ENCODE measurements around the gene GSKIP. TPM values are rescaled to one million over a fixed set of nuclear protein-coding genes. Genes with fewer than 3 reads are reported as not detected.
"Not testable (repeated sequence)": the region's sequence is repeated elsewhere in the genome, so short reads cannot be mapped to it uniquely, and the experiment has no call there.

Gene GSKIP
- total RNA-seq, 1 donor from 2014 or later = 15.6 TPM

- TF ChIP-seq CTCF (IDR thresholded peaks at IDR 0.05) = no peak
- peaks cover 28% of the 10 kb centered on the region for H3K36me3 Mint-ChIP-seq (ENCODE audit: unreplicated experiment)
- DNase-seq (ENCODE audit: extremely low spot score, unreplicated experiment) = no peak
- peak overlapping the region; percentile 54 for H3K27ac Mint-ChIP-seq (ENCODE audit: unreplicated experiment)
- no peak overlapping the region for H3K4me3 Mint-ChIP-seq (ENCODE audit: unreplicated experiment)
- peaks cover 11% of the 10 kb centered on the region for H3K4me1 Mint-ChIP-seq (ENCODE audit: unreplicated experiment)
- peaks cover 6% of the 10 kb centered on the region for H3K9me3 Mint-ChIP-seq (ENCODE audit: unreplicated experiment)
- no peaks in the 10 kb centered on the region for H3K27me3 Mint-ChIP-seq (ENCODE audit: unreplicated experiment)
Measured at GRCh38 chr14:96338551-96338950, 24.8 kb upstream of the GSKIP start.

GRCh38 chr14:96341323-96341722 lies 22.0 kb upstream of the GSKIP start:
- Mint-ChIP-seq H3K4me3 (ENCODE audit: unreplicated experiment) (no peak overlapping the region), H3K9me3 (ENCODE audit: unreplicated experiment) (peaks cover 6% of the 10 kb centered on the region), H3K4me1 (ENCODE audit: unreplicated experiment) (peaks cover 13% of the 10 kb centered on the region), H3K36me3 (ENCODE audit: unreplicated experiment) (peaks cover 20% of the 10 kb centered on the region), H3K27ac (ENCODE audit: unreplicated experiment) (no peak overlapping the region), H3K27me3 (ENCODE audit: unreplicated experiment) (no peaks in the 10 kb centered on the region)
- TF ChIP-seq CTCF (IDR thresholded peaks at IDR 0.05) = no peak
- no peak for DNase-seq (ENCODE audit: extremely low spot score, unreplicated experiment)

GRCh38 chr14:96345669-96346068 lies 17.7 kb upstream of the GSKIP start:
- DNase-seq (ENCODE audit: extremely low spot score, unreplicated experiment) = no peak
- Mint-ChIP-seq H3K36me3 (ENCODE audit: unreplicated experiment) (peaks cover 3% of the 10 kb centered on the region), H3K4me1 (ENCODE audit: unreplicated experiment) (peaks cover 4% of the 10 kb centered on the region), H3K27me3 (ENCODE audit: unreplicated experiment) (no peaks in the 10 kb centered on the region), H3K4me3 (ENCODE audit: unreplicated experiment) (no peak overlapping the region), H3K9me3 (ENCODE audit: unreplicated experiment) (no peaks in the 10 kb centered on the region), H3K27ac (ENCODE audit: unreplicated experiment) (no peak overlapping the region)
- TF ChIP-seq CTCF (IDR thresholded peaks at IDR 0.05) = no peak

- not testable (repeated sequence) for DNase-seq (ENCODE audit: extremely low spot score, unreplicated experiment); H3K4me3 Mint-ChIP-seq (ENCODE audit: unreplicated experiment)
Measured at GRCh38 chr14:96347957-96348356, 15.4 kb upstream of the GSKIP start.

GRCh38 chr14:96349286-96350075 lies 13.8 kb upstream of the GSKIP start:
- Mint-ChIP-seq H3K27me3 (ENCODE audit: unreplicated experiment) (no peaks in the 10 kb centered on the region), H3K27ac (ENCODE audit: unreplicated experiment) (no peak overlapping the region), H3K9me3 (ENCODE audit: unreplicated experiment) (peaks cover under 1% of the 10 kb centered on the region), H3K36me3 (ENCODE audit: unreplicated experiment) (peaks cover under 1% of the 10 kb centered on the region), H3K4me3 (ENCODE audit: unreplicated experiment) (no peak overlapping the region), H3K4me1 (ENCODE audit: unreplicated experiment) (no peaks in the 10 kb centered on the region)
- no peak for TF ChIP-seq CTCF (IDR thresholded peaks at IDR 0.05)
- no peak for DNase-seq (ENCODE audit: extremely low spot score, unreplicated experiment)

More at GRCh38 chr14:96347957-96348356, 15.4 kb upstream of the GSKIP start:
- not testable (repeated sequence) for H3K27ac Mint-ChIP-seq (ENCODE audit: unreplicated experiment); H3K36me3 Mint-ChIP-seq (ENCODE audit: unreplicated experiment); H3K27me3 Mint-ChIP-seq (ENCODE audit: unreplicated experiment); H3K9me3 Mint-ChIP-seq (ENCODE audit: unreplicated experiment); H3K4me1 Mint-ChIP-seq (ENCODE audit: unreplicated experiment)
